ENCODE measurements around the gene ATE1. TPM values are rescaled to one million over a fixed set of nuclear protein-coding genes. Genes with fewer than 3 reads are reported as not detected.

Gene ATE1
- total RNA-seq, 4 donors from 2014 or later, result 15.5 to 29.8 (median 22.6) TPM

DNA sequence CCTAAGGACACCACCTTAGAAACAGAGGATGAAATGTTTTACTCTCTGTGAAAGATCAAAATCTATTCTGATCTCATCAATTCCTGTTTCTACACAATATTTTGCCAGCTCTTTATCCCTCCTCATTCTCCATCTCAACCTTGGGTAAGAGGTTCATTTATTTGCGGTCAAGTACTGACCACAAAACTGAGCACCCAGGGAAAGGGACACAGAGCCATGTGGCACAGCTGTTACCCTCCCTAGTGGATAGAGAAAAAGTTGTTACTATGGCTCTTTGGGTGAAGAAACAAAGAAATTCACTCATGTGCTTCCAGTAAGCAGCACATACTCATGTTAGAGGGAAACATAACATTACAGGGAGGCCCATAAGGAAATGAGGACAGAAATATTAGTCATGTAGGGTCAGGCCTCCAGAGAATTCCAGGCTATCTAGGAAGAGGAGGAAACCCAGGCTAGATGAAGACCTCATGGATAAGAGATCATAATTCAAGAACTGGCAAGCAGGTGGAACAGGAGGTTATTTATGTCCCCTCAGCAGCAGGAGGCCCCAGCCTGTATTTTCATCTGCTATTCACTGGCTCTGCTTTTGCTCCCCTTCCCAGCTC, 114.5 kb downstream of the ATE1 start:
- no peak overlapping the region for H3K27ac ChIP-seq
- no peaks in the 10 kb centered on the region for H3K9me3 ChIP-seq
- H3K36me3 ChIP-seq, result peaks cover 0 to 8% (median 0%) of the 10 kb centered on the region in 3 donors
- WGBS, 2 donors, result 94 to 100% methylated on average over 1 of the region's 1 CpG
- no peak overlapping the region for H3K4me3 ChIP-seq
- intact Hi-C loops (cut with DNase I), result no loop called here
- H3K4me1 ChIP-seq, result peaks cover 0 to 7% (median 0%) of the 10 kb centered on the region in 3 donors
- no peak for DNase-seq
- no peaks in the 10 kb centered on the region for H3K27me3 ChIP-seq
- TF ChIP-seq, protein P1, sequence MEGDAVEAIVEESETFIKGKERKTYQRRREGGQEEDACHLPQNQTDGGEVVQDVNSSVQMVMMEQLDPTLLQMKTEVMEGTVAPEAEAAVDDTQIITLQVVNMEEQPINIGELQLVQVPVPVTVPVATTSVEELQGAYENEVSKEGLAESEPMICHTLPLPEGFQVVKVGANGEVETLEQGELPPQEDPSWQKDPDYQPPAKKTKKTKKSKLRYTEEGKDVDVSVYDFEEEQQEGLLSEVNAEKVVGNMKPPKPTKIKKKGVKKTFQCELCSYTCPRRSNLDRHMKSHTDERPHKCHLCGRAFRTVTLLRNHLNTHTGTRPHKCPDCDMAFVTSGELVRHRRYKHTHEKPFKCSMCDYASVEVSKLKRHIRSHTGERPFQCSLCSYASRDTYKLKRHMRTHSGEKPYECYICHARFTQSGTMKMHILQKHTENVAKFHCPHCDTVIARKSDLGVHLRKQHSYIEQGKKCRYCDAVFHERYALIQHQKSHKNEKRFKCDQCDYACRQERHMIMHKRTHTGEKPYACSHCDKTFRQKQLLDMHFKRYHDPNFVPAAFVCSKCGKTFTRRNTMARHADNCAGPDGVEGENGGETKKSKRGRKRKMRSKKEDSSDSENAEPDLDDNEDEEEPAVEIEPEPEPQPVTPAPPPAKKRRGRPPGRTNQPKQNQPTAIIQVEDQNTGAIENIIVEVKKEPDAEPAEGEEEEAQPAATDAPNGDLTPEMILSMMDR (IDR thresholded peaks at IDR 0.05), result no peak
- TF ChIP-seq POLR2A (IDR thresholded peaks at IDR 0.05), result no peak

DNA sequence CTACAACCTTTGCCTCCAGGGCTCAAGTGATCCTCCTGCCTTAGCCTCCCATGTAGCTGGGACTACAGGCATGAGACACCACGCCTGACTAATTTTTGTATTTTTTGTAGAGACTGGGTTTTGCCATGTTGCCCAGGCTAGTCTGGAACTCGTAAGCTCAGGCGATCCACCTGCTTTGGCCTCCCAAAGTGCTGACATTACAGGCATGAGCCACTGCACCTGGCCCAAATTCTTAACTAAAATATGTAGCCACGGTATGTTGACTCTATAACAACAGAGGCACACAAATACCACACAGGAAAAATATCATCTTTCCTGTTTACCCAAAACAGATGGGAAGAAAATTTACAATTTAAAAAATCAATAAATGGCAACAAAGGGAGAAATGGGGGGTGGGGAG, 115.8 kb downstream of the ATE1 start:
- intact Hi-C loops (cut with DNase I), result no loop called here
- DNase-seq, result no peak
- H3K4me3 ChIP-seq, result no peak overlapping the region
- WGBS, 2 donors, result 66% methylated on average over 4 of the region's 4 CpGs
- H3K27me3 ChIP-seq, result no peaks in the 10 kb centered on the region
- H3K36me3 ChIP-seq, result peaks cover 0 to 8% (median 0%) of the 10 kb centered on the region in 3 donors
- H3K4me1 ChIP-seq, result peaks cover 0 to 7% (median 0%) of the 10 kb centered on the region in 3 donors
- no peaks in the 10 kb centered on the region for H3K9me3 ChIP-seq
- H3K27ac ChIP-seq, result no peak overlapping the region
- TF ChIP-seq POLR2A (IDR thresholded peaks at IDR 0.05), result no peak
- TF ChIP-seq, protein P1 (IDR thresholded peaks at IDR 0.05), result no peak

DNA sequence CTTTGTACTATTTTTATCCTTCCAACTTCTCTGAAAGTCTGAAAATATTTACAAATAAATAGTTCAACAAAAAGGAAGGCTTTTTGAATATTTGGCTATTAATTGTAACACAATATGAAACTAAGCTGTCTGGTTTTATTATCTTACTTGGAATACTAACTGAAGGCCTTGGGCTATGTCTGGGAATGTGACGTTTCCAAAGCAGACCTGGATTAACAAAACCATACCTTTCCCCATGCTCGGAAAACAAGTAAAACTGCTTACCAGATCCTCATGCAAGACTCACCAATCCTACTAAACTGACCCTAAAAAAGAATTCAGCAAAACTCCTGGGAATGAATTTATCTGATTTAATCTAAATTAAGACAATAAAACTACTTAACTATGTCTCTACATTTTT, 116.4 kb downstream of the ATE1 start:
- H3K36me3 ChIP-seq, result peaks cover 0 to 15% (median 0%) of the 10 kb centered on the region in 3 donors
- H3K27me3 ChIP-seq, result no peaks in the 10 kb centered on the region
- TF ChIP-seq POLR2A (IDR thresholded peaks at IDR 0.05), result no peak
- TF ChIP-seq, protein P1 (IDR thresholded peaks at IDR 0.05), result no peak
- H3K4me1 ChIP-seq, result peaks cover 0 to 7% (median 0%) of the 10 kb centered on the region in 3 donors
- H3K4me3 ChIP-seq, result no peak overlapping the region
- no peak for DNase-seq
- H3K27ac ChIP-seq, result no peak overlapping the region
- no peaks in the 10 kb centered on the region for H3K9me3 ChIP-seq
- intact Hi-C loops (cut with DNase I), result no loop called here
- WGBS, 2 donors, result 52 to 58% methylated on average over 2 of the region's 2 CpGs

DNA sequence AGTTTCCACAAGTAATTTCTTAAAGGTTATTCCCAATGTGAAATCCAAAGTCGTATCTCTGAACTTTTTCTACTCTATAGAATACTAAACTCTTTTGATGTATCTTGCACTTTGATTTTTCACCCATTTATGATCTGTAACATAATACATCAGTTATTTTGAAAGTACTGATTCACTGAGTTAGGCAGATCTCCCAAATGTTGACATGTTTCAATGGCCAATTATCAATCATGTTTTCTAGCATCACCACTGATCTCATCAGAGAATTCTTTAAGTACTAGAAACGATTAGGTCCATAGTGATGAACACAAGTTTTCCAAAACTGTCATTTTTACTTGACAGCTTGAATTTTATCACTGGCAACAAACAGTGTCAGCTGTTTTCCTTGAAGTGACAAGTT, 119.0 kb downstream of the ATE1 start:
- 62 to 80% methylated on average over 2 of the region's 2 CpGs for WGBS, 2 donors
- Histone ChIP-seq H3K27ac (no peak overlapping the region), H3K36me3 (peaks cover 0 to 18% (median 0%) of the 10 kb centered on the region in 3 donors), H3K4me1 (peaks cover 0 to 7% (median 0%) of the 10 kb centered on the region in 3 donors), H3K9me3 (no peaks in the 10 kb centered on the region), H3K27me3 (no peaks in the 10 kb centered on the region), H3K4me3 (no peak overlapping the region)
- no peak for DNase-seq
- TF ChIP-seq, protein P1 (IDR thresholded peaks at IDR 0.05), result no peak
- TF ChIP-seq POLR2A (IDR thresholded peaks at IDR 0.05), result no peak
- intact Hi-C loops (cut with DNase I), result no loop called here

DNA sequence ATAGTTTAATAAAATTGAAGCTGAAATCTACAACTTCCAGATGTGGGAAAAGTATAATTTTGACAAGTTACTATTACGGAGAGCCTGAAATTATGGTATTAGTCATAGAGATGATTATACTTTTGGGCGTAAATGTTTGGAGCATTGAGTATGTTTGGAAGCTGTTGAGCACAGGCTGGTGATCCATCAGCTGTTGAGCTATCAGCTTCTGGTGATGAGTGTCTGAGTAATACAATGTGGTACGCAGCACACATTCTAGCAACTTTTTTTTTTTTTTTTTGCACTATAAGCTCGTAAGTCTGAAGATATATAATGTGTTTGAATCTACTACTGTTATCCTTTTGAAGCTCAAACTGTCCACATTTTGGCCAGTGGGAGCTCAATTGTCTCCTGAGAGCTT, 123.4 kb downstream of the ATE1 start:
- WGBS, 2 donors, result 68 to 86% methylated on average over 4 of the region's 4 CpGs
- intact Hi-C loops (cut with DNase I), result no loop called here
- TF ChIP-seq POLR2A (IDR thresholded peaks at IDR 0.05), result no peak
- TF ChIP-seq, protein P1 (IDR thresholded peaks at IDR 0.05), result no peak
- H3K9me3 ChIP-seq, result no peaks in the 10 kb centered on the region
- no peak overlapping the region for H3K4me3 ChIP-seq
- no peak overlapping the region for H3K27ac ChIP-seq
- DNase-seq, result no peak
- H3K27me3 ChIP-seq, result no peaks in the 10 kb centered on the region
- peaks cover 0 to 20% (median 0%) of the 10 kb centered on the region in 3 donors for H3K36me3 ChIP-seq
- no peaks in the 10 kb centered on the region for H3K4me1 ChIP-seq

Data from esophagus squamous epithelium (tissue), 5 donors.